ENCODE measurements around the gene FAM184B.

DNA sequence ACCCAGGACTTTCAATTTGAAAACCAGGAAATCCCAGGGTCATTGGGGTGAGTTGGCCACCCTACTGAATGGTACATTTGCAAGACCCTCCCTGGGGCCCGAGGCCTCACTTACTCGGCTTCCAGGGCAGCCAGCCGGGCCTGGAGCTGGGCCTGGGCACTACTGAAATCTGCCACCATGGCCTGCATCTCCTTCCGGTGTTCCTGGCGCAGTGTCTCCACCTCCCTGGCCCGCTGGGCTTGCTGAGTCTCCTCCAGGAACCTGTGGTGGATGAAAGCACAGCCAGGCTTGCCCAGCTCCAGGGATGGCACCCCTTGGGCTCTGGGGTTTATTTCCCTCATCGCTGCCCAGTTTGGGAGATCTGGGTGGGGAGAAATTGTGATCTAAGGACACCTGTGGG, 142.3 kb downstream of the FAM184B start:
- TF ChIP-seq EZH2phosphoT487 (IDR thresholded peaks at IDR 0.05; ENCODE audit: low read depth, severe bottlenecking, unreplicated experiment): no peak
- TF ChIP-seq, protein P1, sequence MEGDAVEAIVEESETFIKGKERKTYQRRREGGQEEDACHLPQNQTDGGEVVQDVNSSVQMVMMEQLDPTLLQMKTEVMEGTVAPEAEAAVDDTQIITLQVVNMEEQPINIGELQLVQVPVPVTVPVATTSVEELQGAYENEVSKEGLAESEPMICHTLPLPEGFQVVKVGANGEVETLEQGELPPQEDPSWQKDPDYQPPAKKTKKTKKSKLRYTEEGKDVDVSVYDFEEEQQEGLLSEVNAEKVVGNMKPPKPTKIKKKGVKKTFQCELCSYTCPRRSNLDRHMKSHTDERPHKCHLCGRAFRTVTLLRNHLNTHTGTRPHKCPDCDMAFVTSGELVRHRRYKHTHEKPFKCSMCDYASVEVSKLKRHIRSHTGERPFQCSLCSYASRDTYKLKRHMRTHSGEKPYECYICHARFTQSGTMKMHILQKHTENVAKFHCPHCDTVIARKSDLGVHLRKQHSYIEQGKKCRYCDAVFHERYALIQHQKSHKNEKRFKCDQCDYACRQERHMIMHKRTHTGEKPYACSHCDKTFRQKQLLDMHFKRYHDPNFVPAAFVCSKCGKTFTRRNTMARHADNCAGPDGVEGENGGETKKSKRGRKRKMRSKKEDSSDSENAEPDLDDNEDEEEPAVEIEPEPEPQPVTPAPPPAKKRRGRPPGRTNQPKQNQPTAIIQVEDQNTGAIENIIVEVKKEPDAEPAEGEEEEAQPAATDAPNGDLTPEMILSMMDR (IDR thresholded peaks at IDR 0.05; ENCODE audit: poor library complexity): no peak
